HG02678 (cell line): ENCODE measurements around the gene SSBP3.

Experiments
- ATAC-seq: cut with Tn5 transposase; IDR thresholded peaks from one replicate; pipeline ENCODE4 v1.9.1; 2021; ENCODE audit warnings: mild to moderate bottlenecking, moderate library complexity; ENCODE audit not compliant: unreplicated experiment

The SSBP3 gene

DNA sequence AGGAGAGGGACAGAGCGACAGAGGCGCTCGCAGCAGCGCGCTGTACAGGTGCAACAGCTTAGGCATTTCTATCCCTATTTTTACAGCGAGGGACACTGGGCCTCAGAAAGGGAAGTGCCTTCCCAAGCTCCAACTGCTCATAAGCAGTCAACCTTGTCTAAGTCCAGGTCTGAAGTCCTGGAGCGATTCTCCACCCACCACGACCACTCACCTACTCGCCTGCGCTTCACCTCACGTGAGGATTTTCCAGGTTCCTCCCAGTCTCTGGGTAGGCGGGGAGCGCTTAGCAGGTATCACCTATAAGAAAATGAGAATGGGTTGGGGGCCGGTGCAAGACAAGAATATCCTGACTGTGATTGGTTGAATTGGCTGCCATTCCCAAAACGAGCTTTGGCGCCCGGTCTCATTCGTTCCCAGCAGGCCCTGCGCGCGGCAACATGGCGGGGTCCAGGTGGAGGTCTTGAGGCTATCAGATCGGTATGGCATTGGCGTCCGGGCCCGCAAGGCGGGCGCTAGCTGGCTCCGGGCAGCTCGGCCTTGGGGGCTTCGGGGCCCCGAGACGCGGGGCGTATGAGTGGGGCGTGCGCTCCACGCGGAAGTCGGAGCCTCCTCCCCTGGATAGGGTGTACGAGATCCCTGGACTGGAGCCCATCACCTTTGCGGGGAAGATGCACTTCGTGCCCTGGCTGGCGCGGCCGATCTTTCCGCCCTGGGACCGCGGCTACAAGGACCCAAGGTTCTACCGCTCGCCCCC is 206.3 kb downstream of the SSBP3 start, which contains the start of the genes CYB5RL and MRPL37:
CYB5RL (minus strand) TSS at position 266 of the 754 bp plus-strand sequence. CDS start 4,414 bp downstream, outside the sequence.
MRPL37 (plus strand) TSS at position 403 of the 754 bp plus-strand sequence; CDS start at position 480, 77 bp downstream.
- ATAC-seq: peak; percentile 98

- ATAC-seq: no peak
Observed at GRCh38 chr1:54199151-54199764, 206.9 kb downstream of the SSBP3 start.

GRCh38 chr1:54193453-54193852 is 212.7 kb downstream of the SSBP3 start:
- no peak for ATAC-seq

GRCh38 chr1:54191525-54191924 is 214.7 kb downstream of the SSBP3 start:
- ATAC-seq: no peak

- ATAC-seq: no peak
Observed at GRCh38 chr1:54190526-54190925, 215.7 kb downstream of the SSBP3 start.

DNA sequence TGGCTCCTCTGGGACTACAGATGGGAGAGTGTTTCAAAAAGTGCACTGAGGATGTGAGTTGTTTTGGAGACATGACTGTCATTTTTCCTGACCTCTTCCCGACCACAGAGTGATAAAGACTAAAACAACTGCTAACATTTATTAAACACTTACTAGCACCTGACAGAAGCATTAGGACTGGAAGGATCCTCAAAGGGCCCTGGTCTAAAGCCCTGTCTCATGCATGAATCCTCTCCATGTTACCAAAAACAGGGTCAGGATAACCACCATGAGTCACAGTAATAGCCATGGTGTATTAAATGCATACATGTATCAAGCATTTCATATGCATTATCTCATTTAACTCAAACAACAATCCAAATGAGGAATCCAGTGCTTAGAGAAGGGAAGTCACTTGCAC is 217.9 kb downstream of the SSBP3 start:
- no peak for ATAC-seq

- no peak for ATAC-seq
Observed at GRCh38 chr1:54186056-54186455, 220.1 kb downstream of the SSBP3 start.

DNA sequence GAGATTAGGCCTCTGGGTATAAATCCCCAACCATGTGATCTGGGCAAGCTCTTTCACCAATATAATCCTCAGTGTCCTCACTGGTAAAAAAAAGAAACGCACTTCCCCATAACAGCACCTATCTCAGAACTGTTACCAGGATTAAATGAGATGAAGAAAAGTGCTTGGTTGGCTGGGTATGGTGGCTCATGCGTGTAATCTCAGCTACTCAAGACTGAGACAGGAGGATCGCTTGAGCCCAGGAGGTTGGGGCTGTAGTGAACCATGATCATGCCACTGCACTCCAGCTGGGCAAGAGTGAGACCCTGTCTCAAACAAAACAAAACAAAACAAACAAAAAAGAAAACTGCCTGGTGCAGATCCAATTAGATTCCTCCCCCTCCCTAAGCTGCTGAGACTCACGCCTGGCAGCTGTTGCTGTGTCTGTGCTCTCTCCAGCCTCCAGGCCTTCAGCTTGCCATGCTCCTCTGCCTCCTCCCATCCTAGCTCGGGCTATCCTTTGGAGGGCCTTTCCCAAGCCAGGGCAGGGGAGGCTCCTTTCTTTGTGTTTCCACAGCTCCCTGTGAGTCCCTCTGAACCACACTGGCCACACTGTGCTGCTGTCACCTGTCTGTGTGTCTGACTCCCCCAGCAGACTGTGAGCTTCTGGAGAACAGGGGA is 225.4 kb downstream of the SSBP3 start:
- ATAC-seq: no peak

DNA sequence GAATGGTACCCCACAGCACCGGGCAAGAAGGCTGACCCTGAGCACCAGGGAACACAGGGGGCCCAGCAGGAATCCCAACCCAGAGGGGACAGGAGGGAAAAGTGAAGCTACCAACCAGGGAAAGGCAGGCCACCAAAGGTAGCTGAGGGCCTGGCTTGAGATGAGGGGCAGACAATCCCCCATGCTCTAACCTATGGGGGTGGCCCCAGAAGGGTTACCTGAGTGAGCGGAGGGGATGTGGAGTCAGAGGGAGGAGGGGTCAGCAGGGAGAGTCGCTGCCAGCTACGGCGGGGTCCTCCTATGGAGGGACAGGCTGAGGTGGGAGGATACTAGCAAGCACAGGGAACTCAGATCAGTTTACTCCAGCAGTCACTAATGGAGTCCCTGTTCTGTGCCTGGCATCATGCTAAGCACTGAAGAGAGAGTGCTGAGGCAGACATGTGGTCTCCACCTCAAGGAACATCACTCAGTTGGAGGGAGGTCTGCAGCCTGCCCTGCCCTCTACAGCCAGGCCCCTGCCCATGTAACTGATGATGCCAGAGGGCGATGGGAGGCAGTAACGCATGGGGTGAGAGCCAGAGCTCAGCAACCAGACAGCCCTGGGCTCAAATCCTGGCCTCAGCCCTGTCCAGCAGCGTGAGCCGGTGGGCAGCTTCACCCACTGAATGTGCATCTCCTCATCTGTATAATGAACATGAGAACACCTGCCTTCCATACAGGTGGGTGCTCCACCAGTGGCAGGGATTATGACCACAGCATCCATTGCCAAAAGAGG is 227.7 kb downstream of the SSBP3 start:
- no peak for ATAC-seq

- no peak for ATAC-seq
Observed at GRCh38 chr1:54177726-54178125, 228.5 kb downstream of the SSBP3 start.

DNA sequence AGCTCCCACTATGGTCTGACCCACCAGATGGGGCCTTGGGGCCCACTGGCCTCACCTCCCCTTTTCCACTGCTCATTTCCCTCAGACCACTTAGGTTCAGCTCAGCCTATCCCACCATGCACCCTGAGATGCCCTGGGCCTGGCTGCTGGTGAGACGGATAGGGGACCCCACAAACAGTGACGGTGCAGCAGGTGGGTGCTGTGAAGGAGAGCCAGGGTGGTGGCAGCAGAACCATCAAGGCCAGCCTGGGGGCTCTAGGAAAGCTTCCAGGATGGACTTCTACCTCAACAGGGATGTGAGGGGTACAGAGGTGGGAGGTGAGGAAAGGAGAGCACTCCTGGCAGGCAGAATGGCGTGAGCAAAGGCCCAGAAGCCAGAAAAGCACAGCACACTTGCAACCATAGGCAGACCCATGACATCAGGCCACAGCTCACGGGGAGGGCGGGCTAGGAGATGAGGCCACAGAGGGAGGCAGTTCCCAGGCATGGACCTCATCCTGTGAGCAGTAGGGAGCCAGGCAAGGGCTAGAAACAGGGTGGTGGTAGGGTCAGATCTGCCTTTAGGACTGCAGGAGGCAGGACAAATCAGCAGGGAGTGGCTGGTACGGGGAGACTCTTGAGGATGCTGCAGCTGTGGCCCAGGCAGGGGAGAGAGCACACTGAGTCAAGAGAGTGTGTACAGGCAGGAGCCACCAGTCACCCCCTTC is 229.4 kb downstream of the SSBP3 start:
- no peak for ATAC-seq
